CD4-positive, alpha-beta T cell (primary cell): ENCODE data around the gene HELZ2. TPM values are rescaled to one million over a fixed set of nuclear protein-coding genes. Genes with fewer than 3 reads are reported as not detected.

Experiments
- ATAC-seq: fragments of 200-7000 bp; cut with Tn5 transposase; one replicate; pipeline ENCODE4 v1.10.0; 2022; ENCODE audit warnings: mild to moderate bottlenecking; ENCODE audit not compliant: poor library complexity
- CTCF ChIA-PET: fragments of 350-600 bp; sonication (Branson Sonifier 250); formaldehyde crosslinking; loops from one replicate; lab custom pipeline; 2021; ENCODE audit warnings: antibody characterized with exemption, inconsistent platforms; lab: Charles Lee
- POLR2A ChIA-PET: fragments of 350-600 bp; sonication (Branson Sonifier 250); formaldehyde crosslinking; loops from one replicate; lab custom pipeline; 2021; ENCODE audit warnings: antibody characterized with exemption, inconsistent platforms; lab: Charles Lee
- DNase-seq, 14 experiments: peaks; one replicate each; pipeline ENCODE4 v3.0.0-alpha.2; 2013 to 2020; ENCODE audit warnings: mixed read lengths in 2 of 14
- H3K27ac ChIP-seq, 2 donors: one replicate each; pipeline versions ENCODE4 v1.5.1 to v1.7.0; 2013; ENCODE audit warnings: low read length in 2 of 2, low read depth in 1 of 2, mild to moderate bottlenecking in 1 of 2
- H3K27me3 ChIP-seq, 2 experiments: 1 replicate in 1 of 2; 2 replicates in 1 of 2; pipeline versions ENCODE4 v1.6.1 to v1.7.0; 2013; ENCODE audit warnings: low read length in 2 of 2, control low read depth in 1 of 2, mild to moderate bottlenecking in 1 of 2, moderate library complexity in 1 of 2; ENCODE audit not compliant: insufficient read depth in 2 of 2, control insufficient read depth in 1 of 2
- H3K36me3 ChIP-seq: one replicate; pipeline ENCODE4 v1.6.1; 2013; ENCODE audit warnings: low read length, control low read depth; ENCODE audit not compliant: insufficient read depth
- H3K4me1 ChIP-seq: one replicate; pipeline ENCODE4 v1.6.1; 2013; ENCODE audit warnings: low read length, control low read depth; ENCODE audit not compliant: insufficient read depth
- H3K4me3 ChIP-seq: one replicate; pipeline ENCODE4 v1.5.1; 2013; ENCODE audit warnings: mild to moderate bottlenecking, low read length, moderate library complexity
- H3K9me3 ChIP-seq, 2 experiments: 1 replicate in 1 of 2; 2 replicates in 1 of 2; pipeline versions ENCODE4 v1.6.1 to v1.7.0; 2013; ENCODE audit warnings: low read length in 2 of 2, mild to moderate bottlenecking in 2 of 2, control low read depth in 1 of 2, moderate library complexity in 1 of 2; ENCODE audit not compliant: control insufficient read depth in 1 of 2, insufficient read depth in 1 of 2
- H3K27ac Mint-ChIP-seq: one replicate; pipeline ENCODE4 v1.8.0; 2020; ENCODE audit warnings: mixed read lengths
- H3K27me3 Mint-ChIP-seq: one replicate; pipeline ENCODE4 v1.8.0; 2021; ENCODE audit warnings: mixed read lengths
- H3K36me3 Mint-ChIP-seq: one replicate; pipeline ENCODE4 v1.8.0; 2021; ENCODE audit warnings: low read depth, mixed read lengths
- H3K4me1 Mint-ChIP-seq: one replicate; pipeline ENCODE4 v1.8.0; 2021; ENCODE audit warnings: low read depth, mixed read lengths
- H3K4me3 Mint-ChIP-seq: one replicate; pipeline ENCODE4 v1.8.0; 2020; ENCODE audit warnings: mild to moderate bottlenecking, mixed read lengths
- H3K9me3 Mint-ChIP-seq: one replicate; pipeline ENCODE4 v1.8.0; 2020; ENCODE audit warnings: mixed read lengths
- CTCF ChIP-seq: fragments of 200-600 bp; IDR thresholded peaks from one replicate; pipeline ENCODE4 v1.8.0; 2022; ENCODE audit warnings: antibody characterized with exemption, mild to moderate bottlenecking
- intact Hi-C, 2 experiments: fragments of 100-400 bp; cut with DNase I in 1 of 2; cut with micrococcal nuclease in 1 of 2; formaldehyde crosslinking; loops; one replicate each; pipeline versions ENCODE4 v1.15.1 to v1.9.0; 2023 to 2025; cut with DNase I, micrococcal nuclease
- total RNA-seq, 174 experiments: library from RNA in 2 of 174; stranded (reverse) in 2 of 174; gene quantifications; one replicate each; pipeline ENCODE4 v1.2.3 and lab custom pipeline; 2021 to 2026

The HELZ2 gene
- total RNA-seq, 2 experiments from 2014 or later: 57.7 to 59.6 TPM

GRCh38 chr20:63595416-63596127 is 21.5 kb upstream of the HELZ2 start:
- H3K4me3 Mint-ChIP-seq: no peak overlapping the region
- no peaks in the 10 kb centered on the region for H3K27me3 Mint-ChIP-seq
- Histone ChIP-seq H3K4me3 (no peak overlapping the region), H3K36me3 (peaks cover 67% of the 10 kb centered on the region), H3K27me3 (no peaks in the 10 kb centered on the region), H3K9me3 (no peaks in the 10 kb centered on the region), H3K4me1 (peaks cover under 1% of the 10 kb centered on the region), H3K27ac (no peak overlapping the region)
- ChIA-PET CTCF (no interaction called here), POLR2A (interaction anchor here (0.6 kb wide), 1 partner anchor 412 kb away, joined by 5 read pairs; no protein-coding TSS in a partner anchor)
- no peak overlapping the region for H3K27ac Mint-ChIP-seq
- DNase-seq: no peak
- no peak for TF ChIP-seq CTCF
- intact Hi-C loops: no loop called here
- peaks cover 70% of the 10 kb centered on the region for H3K36me3 Mint-ChIP-seq
- H3K4me1 Mint-ChIP-seq: no peaks in the 10 kb centered on the region
- no peaks in the 10 kb centered on the region for H3K9me3 Mint-ChIP-seq
- ATAC-seq: no peak

- no peak overlapping the region for H3K27ac Mint-ChIP-seq
- H3K36me3 Mint-ChIP-seq: peaks cover 75% of the 10 kb centered on the region
- no peaks in the 10 kb centered on the region for H3K9me3 Mint-ChIP-seq
- DNase-seq (no peak), ATAC-seq (no peak)
- intact Hi-C loops: no loop called here
- POLR2A ChIA-PET: no interaction called here
- no peaks in the 10 kb centered on the region for H3K4me1 Mint-ChIP-seq
- CTCF ChIA-PET: no interaction called here
- H3K9me3 ChIP-seq: no peaks in the 10 kb centered on the region
- H3K27ac ChIP-seq: no peak overlapping the region
- no peak for TF ChIP-seq CTCF
- H3K27me3 Mint-ChIP-seq: no peaks in the 10 kb centered on the region
- peaks cover 73% of the 10 kb centered on the region for H3K36me3 ChIP-seq
- no peaks in the 10 kb centered on the region for H3K27me3 ChIP-seq
- no peak overlapping the region for H3K4me3 Mint-ChIP-seq
- no peaks in the 10 kb centered on the region for H3K4me1 ChIP-seq
- H3K4me3 ChIP-seq: no peak overlapping the region
Observed at GRCh38 chr20:63594043-63594561, 20.1 kb upstream of the HELZ2 start.

- H3K36me3 Mint-ChIP-seq: peaks cover 70% of the 10 kb centered on the region
- H3K36me3 ChIP-seq: peaks cover 64% of the 10 kb centered on the region
- H3K4me1 ChIP-seq: peaks cover 12% of the 10 kb centered on the region
- ChIA-PET POLR2A (interaction anchor here (1.1 kb wide), 1 partner anchor 289 kb away, joined by 3 read pairs; no protein-coding TSS in a partner anchor), CTCF (no interaction called here)
- H3K27ac ChIP-seq: no peak overlapping the region
- H3K27me3 ChIP-seq: no peaks in the 10 kb centered on the region
- no peak for DNase-seq
- no peak overlapping the region for H3K4me3 Mint-ChIP-seq
- H3K9me3 ChIP-seq: no peaks in the 10 kb centered on the region
- no peak for ATAC-seq
- H3K27me3 Mint-ChIP-seq: no peaks in the 10 kb centered on the region
- intact Hi-C loops: no loop called here
- H3K9me3 Mint-ChIP-seq: no peaks in the 10 kb centered on the region
- TF ChIP-seq CTCF: no peak
- H3K27ac Mint-ChIP-seq: no peak overlapping the region
- no peak overlapping the region for H3K4me3 ChIP-seq
- peaks cover 9% of the 10 kb centered on the region for H3K4me1 Mint-ChIP-seq
Observed at GRCh38 chr20:63592661-63593060, 18.6 kb upstream of the HELZ2 start.
